Upper lobe of right lung (tissue), 1 donor: ENCODE measurements around the gene PRR14. TPM values are rescaled to one million over a fixed set of nuclear protein-coding genes. Genes with fewer than 3 reads are reported as not detected.
"Not testable (repeated sequence)": the region's sequence is repeated elsewhere in the genome, so short reads cannot be mapped to it uniquely, and the experiment has no call there.

Experiments
- ATAC-seq: fragments of 200-7000 bp; cut with Tn5 transposase; one replicate; pipeline ENCODE4 v1.9.1; 2020; ENCODE audit warnings: mild to moderate bottlenecking, moderate library complexity
- DNase-seq: peaks from one replicate; pipeline ENCODE4 v3.0.0-alpha.2; 2020
- H3K27ac ChIP-seq: fragments of 200-600 bp; one replicate; pipeline ENCODE4 v1.8.0; 2022
- H3K27me3 ChIP-seq: fragments of 200-600 bp; one replicate; pipeline ENCODE4 v1.8.0; 2022; ENCODE audit warnings: mild to moderate bottlenecking
- H3K36me3 ChIP-seq: fragments of 200-600 bp; one replicate; pipeline ENCODE4 v1.8.0; 2022
- H3K4me1 ChIP-seq: fragments of 200-600 bp; one replicate; pipeline ENCODE4 v1.8.0; 2022
- H3K4me3 ChIP-seq: fragments of 200-600 bp; one replicate; pipeline ENCODE4 v1.8.0; 2022; ENCODE audit warnings: mild to moderate bottlenecking
- H3K9me3 ChIP-seq: fragments of 200-600 bp; one replicate; pipeline ENCODE4 v1.8.0; 2022
- CTCF ChIP-seq: fragments of 200-600 bp; IDR thresholded peaks from one replicate; pipeline ENCODE4 v1.8.0; 2022; ENCODE audit warnings: antibody characterized with exemption
- intact Hi-C: fragments of 100-400 bp; cut with DNase I; formaldehyde crosslinking; loops from one replicate; pipeline ENCODE4 v1.11.0; 2022
- total RNA-seq: library from RNA; stranded (reverse); fragmentation: NEBNext Ultra II Directional; extraction: Animal tissue kit (Norgen Biotek cat#: 25700); gene quantifications from one replicate; pipeline ENCODE4 v1.2.1, GENCODE V29; 2021
- donor health status: DM: no; HTN: yes; CAD: no; lungs with severe emphysema.

PRR14 gene
- total RNA-seq, 1 donor from 2014 or later = 48.2 TPM

GRCh38 chr16:30692396-30693064 is 41.8 kb downstream of the PRR14 start:
- Histone ChIP-seq H3K27ac (no peak overlapping the region), H3K36me3 (no peaks in the 10 kb centered on the region), H3K4me1 (peaks cover 14% of the 10 kb centered on the region), H3K4me3 (no peak overlapping the region), H3K27me3 (no peaks in the 10 kb centered on the region), H3K9me3 (no peaks in the 10 kb centered on the region)
- TF ChIP-seq CTCF = no peak
- intact Hi-C loops = loop anchor here (10.0 kb wide), 1 partner anchor 62 kb away; no protein-coding TSS in a partner anchor
- no peak for DNase-seq
- ATAC-seq = peak; percentile 46

GRCh38 chr16:30694926-30695693 is 44.4 kb downstream of the PRR14 start:
- no peak overlapping the region for H3K4me3 ChIP-seq

GRCh38 chr16:30696646-30697045 is 45.9 kb downstream of the PRR14 start:
- H3K9me3 ChIP-seq, H3K27ac ChIP-seq, H3K27me3 ChIP-seq, H3K4me3 ChIP-seq, ATAC-seq, DNase-seq: not testable (repeated sequence)
- intact Hi-C loops = loop anchor here (10.0 kb wide), 1 partner anchor 58 kb away; no protein-coding TSS in a partner anchor
- peaks cover 20% of the 10 kb centered on the region for H3K36me3 ChIP-seq
- peaks cover 30% of the 10 kb centered on the region for H3K4me1 ChIP-seq

More at GRCh38 chr16:30694926-30695693, 44.4 kb downstream of the PRR14 start:
- Histone ChIP-seq H3K9me3 (no peaks in the 10 kb centered on the region), H3K4me1 (peaks cover 25% of the 10 kb centered on the region), H3K36me3 (peaks cover 5% of the 10 kb centered on the region), H3K27ac (no peak overlapping the region), H3K27me3 (no peaks in the 10 kb centered on the region)
- intact Hi-C loops = loop anchor here (10.0 kb wide), 1 partner anchor 60 kb away; no protein-coding TSS in a partner anchor
- no peak for ATAC-seq
- TF ChIP-seq CTCF = no peak
- DNase-seq = no peak

GRCh38 chr16:30697264-30698138 is 46.7 kb downstream of the PRR14 start:
- peak overlapping the region; percentile 98 for H3K4me3 ChIP-seq
- ATAC-seq = peak; percentile 94
- DNase-seq = no peak
- no peaks in the 10 kb centered on the region for H3K9me3 ChIP-seq
- H3K4me1 ChIP-seq = peaks cover 30% of the 10 kb centered on the region
- H3K27me3 ChIP-seq = no peaks in the 10 kb centered on the region
- H3K27ac ChIP-seq = peak overlapping the region; percentile 100
- intact Hi-C loops = loop anchor here (10.0 kb wide), 1 partner anchor 57 kb away; no protein-coding TSS in a partner anchor
- no peak for TF ChIP-seq CTCF
- H3K36me3 ChIP-seq = peaks cover 27% of the 10 kb centered on the region

GRCh38 chr16:30698139-30698815 is 47.5 kb downstream of the PRR14 start:
- TF ChIP-seq CTCF = no peak
- peak overlapping the region; percentile 100 for H3K27ac ChIP-seq
- peak; percentile 100 for DNase-seq
- peaks cover 34% of the 10 kb centered on the region for H3K36me3 ChIP-seq
- H3K9me3 ChIP-seq = no peaks in the 10 kb centered on the region
- H3K4me3 ChIP-seq = peak overlapping the region; percentile 98
- peaks cover 30% of the 10 kb centered on the region for H3K4me1 ChIP-seq
- peak; percentile 90 for ATAC-seq
- H3K27me3 ChIP-seq = no peaks in the 10 kb centered on the region
- intact Hi-C loops = loop anchor here (10.0 kb wide), 1 partner anchor 57 kb away; no protein-coding TSS in a partner anchor
